H1 (cell line): ENCODE measurements around the gene DNM1L. TPM values are rescaled to one million over a fixed set of nuclear protein-coding genes. Genes with fewer than 3 reads are reported as not detected.

ENCODE experiments used
- CTCF ChIA-PET: fragments of 300-600 bp; sonication (Branson Sonifier 250); formaldehyde crosslinking; loops from one replicate; lab custom pipeline; 2021; ENCODE audit not compliant: partially characterized antibody; lab: Charles Lee
- POLR2A ChIA-PET: fragments of 300-600 bp; sonication (Branson Sonifier 250); formaldehyde crosslinking; loops from one replicate; lab custom pipeline; 2021; ENCODE audit warnings: inconsistent platforms; ENCODE audit not compliant: partially characterized antibody; lab: Charles Lee
- DNase-seq, 2 experiments: peaks; one replicate each; pipeline versions ENCODE4 v3.0.0 to v3.0.0-alpha.2; 2010 to 2022; ENCODE audit warnings: low spot score in 2 of 2, low read depth in 1 of 2, mixed read lengths in 1 of 2
- FAIRE-seq: peaks from 2 replicates; lab custom pipeline; 2011; peaks lifted over from hg19 to GRCh38; lab: Jason Lieb, UNC
- H2AFZ ChIP-seq: 2 replicates; pipeline ENCODE4 v1.8.1; 2012; ENCODE audit warnings: low read length, inconsistent platforms
- H2AK5ac ChIP-seq: 2 replicates; pipeline ENCODE4 v1.6.1; 2013; ENCODE audit warnings: low read depth, low read length
- H2BK120ac ChIP-seq: replicated peaks from 2 replicates; pipeline ENCODE3; 2013; ENCODE audit warnings: low read depth, low read length, inconsistent platforms
- H2BK12ac ChIP-seq: 2 replicates; pipeline ENCODE4 v1.6.1; 2013; ENCODE audit warnings: low read depth, low read length
- H2BK15ac ChIP-seq: 2 replicates; pipeline ENCODE4 v1.6.1; 2013; ENCODE audit warnings: low read length
- H2BK20ac ChIP-seq: 2 replicates; pipeline ENCODE4 v1.6.1; 2013; ENCODE audit warnings: low read length
- H2BK5ac ChIP-seq: 2 replicates; pipeline ENCODE4 v1.6.1; 2013; ENCODE audit warnings: low read depth, low read length
- H3K14ac ChIP-seq: 2 replicates; pipeline ENCODE4 v1.6.1; 2013; ENCODE audit warnings: inconsistent platforms; ENCODE audit not compliant: insufficient read length
- H3K18ac ChIP-seq: 2 replicates; pipeline ENCODE4 v1.6.1; 2013; ENCODE audit warnings: low read length; ENCODE audit errors: extremely low read depth
- H3K23ac ChIP-seq: 2 replicates; pipeline ENCODE4 v1.6.1; 2013; ENCODE audit warnings: inconsistent platforms; ENCODE audit not compliant: insufficient read length
- H3K23me2 ChIP-seq: 2 replicates; pipeline ENCODE4 v1.6.1; 2013; ENCODE audit warnings: low read depth, low read length
- H3K27ac ChIP-seq: 2 replicates; pipeline ENCODE4 v1.6.1; 2011; ENCODE audit warnings: low read depth, low read length, inconsistent platforms
- H3K27me3 ChIP-seq, 4 experiments: replicated peaks in 1 of 4; 1 replicate in 1 of 4; 2 replicates in 3 of 4; pipeline versions ENCODE4 v1.6.1 to v1.8.1; 2011 to 2013; ENCODE audit warnings: low read length in 3 of 4, mild to moderate bottlenecking in 3 of 4, inconsistent platforms in 2 of 4, mixed read lengths in 2 of 4, moderate library complexity in 1 of 4; ENCODE audit not compliant: control insufficient read depth in 3 of 4, insufficient read depth in 3 of 4; ENCODE audit errors: extremely low read depth in 1 of 4
- H3K36me3 ChIP-seq, 4 experiments: 2 replicates each; pipeline versions ENCODE4 v1.6.1 to v1.8.1; 2011 to 2013; ENCODE audit warnings: mild to moderate bottlenecking in 4 of 4, low read length in 3 of 4, moderate library complexity in 2 of 4, control low read depth in 1 of 4, inconsistent platforms in 1 of 4; ENCODE audit not compliant: insufficient read depth in 4 of 4, control insufficient read depth in 2 of 4
- H3K4ac ChIP-seq: replicated peaks from 2 replicates; pipeline ENCODE3; 2013; ENCODE audit warnings: low read length, low read depth, mixed read lengths, inconsistent platforms; ENCODE audit not compliant: insufficient read length
- H3K4me1 ChIP-seq, 4 experiments: replicated peaks in 1 of 4; 1 replicate in 1 of 4; 2 replicates in 3 of 4; pipeline versions ENCODE4 v1.6.1 to v1.8.1; 2011 to 2013; ENCODE audit warnings: low read length in 3 of 4, inconsistent platforms in 2 of 4, mixed read lengths in 1 of 4; ENCODE audit not compliant: insufficient read depth in 4 of 4, control insufficient read depth in 3 of 4
- H3K4me2 ChIP-seq, 2 experiments: 2 replicates each; pipeline versions ENCODE4 v1.6.1 to v1.8.1; 2011 to 2013; ENCODE audit warnings: low read depth in 2 of 2, low read length in 2 of 2, control low read depth in 1 of 2, inconsistent platforms in 1 of 2, mild to moderate bottlenecking in 1 of 2; ENCODE audit not compliant: insufficient read depth in 1 of 2
- H3K4me3 ChIP-seq, 4 experiments: fragments of 200-600, 300-600 bp in 1 of 4; sonication (generic), shearing (Covaris generic), sonication (Bioruptor Twin) in 1 of 4; 2 replicates each; pipeline versions ENCODE4 v1.5.1 to v1.8.1; 2011 to 2016; ENCODE audit warnings: low read length in 4 of 4, low read depth in 3 of 4, control low read depth in 2 of 4, inconsistent platforms in 2 of 4, mild to moderate bottlenecking in 2 of 4, mixed read lengths in 1 of 4, moderate library complexity in 1 of 4; ENCODE audit not compliant: insufficient read depth in 2 of 4; ENCODE audit errors: extremely low read depth in 1 of 4
- H3K56ac ChIP-seq: replicated peaks from 2 replicates; pipeline ENCODE3; 2013; ENCODE audit warnings: low read depth, mild to moderate bottlenecking, mixed read lengths, low read length, inconsistent platforms; ENCODE audit not compliant: insufficient read length
- H3K79me1 ChIP-seq: 2 replicates; pipeline ENCODE4 v1.6.1; 2013; ENCODE audit warnings: low read depth, low read length, control low read depth
- H3K79me2 ChIP-seq, 2 experiments: 2 replicates each; pipeline versions ENCODE4 v1.6.1 to v1.8.1; 2012 to 2013; ENCODE audit warnings: low read length in 2 of 2, mild to moderate bottlenecking in 2 of 2, inconsistent platforms in 1 of 2; ENCODE audit not compliant: insufficient read depth in 2 of 2, control insufficient read depth in 1 of 2
- H3K9ac ChIP-seq, 4 experiments: replicated peaks in 1 of 4; 1 replicate in 1 of 4; 2 replicates in 3 of 4; pipeline versions ENCODE4 v1.6.1 to v1.8.1; 2011 to 2013; ENCODE audit warnings: low read depth in 3 of 4, low read length in 3 of 4, control low read depth in 2 of 4, mild to moderate bottlenecking in 2 of 4, moderate library complexity in 2 of 4, inconsistent platforms in 1 of 4; ENCODE audit errors: extremely low read depth in 1 of 4
- H3K9me3 ChIP-seq, 2 experiments: 2 replicates each; pipeline versions ENCODE4 v1.6.1 to v1.8.1; 2012 to 2013; ENCODE audit warnings: mild to moderate bottlenecking in 2 of 2, moderate library complexity in 2 of 2, control low read depth in 1 of 2, inconsistent platforms in 1 of 2, low read depth in 1 of 2, low read length in 1 of 2, mixed read lengths in 1 of 2; ENCODE audit not compliant: insufficient read depth in 2 of 2
- H4K20me1 ChIP-seq, 2 experiments: replicated peaks in 1 of 2; 2 replicates each; pipeline versions ENCODE3 to v1.8.1; 2011 to 2013; ENCODE audit warnings: inconsistent platforms in 2 of 2, low read length in 2 of 2, mild to moderate bottlenecking in 1 of 2; ENCODE audit not compliant: insufficient read depth in 2 of 2, control insufficient read depth in 1 of 2
- H4K5ac ChIP-seq: 2 replicates; pipeline ENCODE4 v1.6.1; 2013; ENCODE audit warnings: low read length, low read depth, mixed read lengths, inconsistent platforms; ENCODE audit not compliant: insufficient read length
- H4K8ac ChIP-seq: 2 replicates; pipeline ENCODE4 v1.8.0; 2013; ENCODE audit warnings: mild to moderate bottlenecking, moderate library complexity, low read length, inconsistent platforms; ENCODE audit not compliant: insufficient read depth; ENCODE audit errors: extremely low read depth
- H4K91ac ChIP-seq: replicated peaks from 2 replicates; pipeline ENCODE3; 2013; ENCODE audit warnings: low read length, mixed read lengths, inconsistent platforms; ENCODE audit not compliant: insufficient read length
- BCL11A ChIP-seq, 2 experiments: IDR thresholded peaks; one replicate each; pipeline ENCODE4 v1.6.1; 2011; ENCODE audit warnings: low read depth in 2 of 2, low read length in 2 of 2, mild to moderate bottlenecking in 2 of 2
- CBX8 ChIP-seq: fragments of 300-800, 300-1000 bp; sonication (generic); IDR thresholded peaks from 2 replicates; pipeline ENCODE4 v1.7.1; 2016; ENCODE audit warnings: low read depth, low read length, borderline replicate concordance
- KDM1A ChIP-seq: fragments of 200-600, 300-600 bp; sonication (generic); IDR thresholded peaks from 2 replicates; pipeline ENCODE4 v1.7.1; 2016; ENCODE audit warnings: mild to moderate bottlenecking, low read length, borderline replicate concordance
- POLR2A ChIP-seq, 2 experiments: IDR thresholded peaks; 1 replicate in 1 of 2; 2 replicates in 1 of 2; pipeline ENCODE4 v1.6.1; 2011; ENCODE audit warnings: low read depth in 2 of 2, low read length in 2 of 2, mild to moderate bottlenecking in 2 of 2; ENCODE audit errors: control extremely low read depth in 1 of 2
- RAD21 ChIP-seq, 2 experiments: IDR thresholded peaks in 1 of 2; conservative IDR thresholded peaks in 1 of 2; 2 replicates each; pipeline ENCODE4 v1.6.1; 2011; ENCODE audit warnings: low read depth in 2 of 2, low read length in 2 of 2, improper control_type of control experiment in 1 of 2, inconsistent platforms in 1 of 2, mild to moderate bottlenecking in 1 of 2, moderate library complexity in 1 of 2
- RNF2 ChIP-seq: fragments of 200-900, 300-1000 bp; sonication (generic); IDR thresholded peaks from 2 replicates; pipeline ENCODE4 v1.7.1; 2016; ENCODE audit warnings: borderline replicate concordance, low read depth, mild to moderate bottlenecking, antibody characterized with exemption, low read length; ENCODE audit not compliant: poor library complexity, severe bottlenecking; ENCODE audit errors: missing control alignments
- RXRA ChIP-seq: IDR thresholded peaks from 2 replicates; pipeline ENCODE4 v1.6.1; 2011; ENCODE audit warnings: low read depth, mild to moderate bottlenecking, low read length, moderate library complexity; ENCODE audit not compliant: insufficient read depth
- TCF12 ChIP-seq: IDR thresholded peaks from 2 replicates; pipeline ENCODE4 v1.6.1; 2011; ENCODE audit warnings: low read depth, mild to moderate bottlenecking, low read length
- ZNF274 ChIP-seq: IDR thresholded peaks from 2 replicates; pipeline ENCODE4 v1.7.0; 2012; ENCODE audit warnings: low read length, borderline replicate concordance; ENCODE audit errors: extremely low read depth
- polyA plus RNA-seq, 7 experiments: library from polyadenylated mRNA; depleted of rRNA in 3 of 7; stranded (reverse) in 5 of 7; unstranded in 2 of 7; fragments of >200 nt in 5 of 7; fragments of 200-250 nt in 2 of 7; gene quantifications; 1 replicate in 5 of 7; 2 replicates in 1 of 7; 4 replicates in 1 of 7; pipeline versions ENCODE4 v1.2.1 to v1.2.3, GENCODE V29; 2011 to 2013; ENCODE audit warnings: missing spikeins in 2 of 7, mixed read lengths in 2 of 7
- total RNA-seq: library from RNA; stranded (reverse); fragmentation: NEBNext Ultra II Directional; extraction: Animal tissue kit (Norgen Biotek cat#: 25700); gene quantifications from 2 replicates; pipeline ENCODE4 v1.2.1, GENCODE V29; 2021
- TF ChIP-seq, protein P1 (sequence below): IDR thresholded peaks from 2 replicates; pipeline ENCODE4 v1.6.1; 2011; ENCODE audit warnings: low read depth, mild to moderate bottlenecking, low read length; ENCODE audit not compliant: insufficient read depth

Gene DNM1L
- total and polyA plus RNA-seq, 2 of the 8 experiments (the other 6 are each of a cell fraction or from before 2014, with no cell fraction given), result 23.7 to 93.9 TPM

DNA sequence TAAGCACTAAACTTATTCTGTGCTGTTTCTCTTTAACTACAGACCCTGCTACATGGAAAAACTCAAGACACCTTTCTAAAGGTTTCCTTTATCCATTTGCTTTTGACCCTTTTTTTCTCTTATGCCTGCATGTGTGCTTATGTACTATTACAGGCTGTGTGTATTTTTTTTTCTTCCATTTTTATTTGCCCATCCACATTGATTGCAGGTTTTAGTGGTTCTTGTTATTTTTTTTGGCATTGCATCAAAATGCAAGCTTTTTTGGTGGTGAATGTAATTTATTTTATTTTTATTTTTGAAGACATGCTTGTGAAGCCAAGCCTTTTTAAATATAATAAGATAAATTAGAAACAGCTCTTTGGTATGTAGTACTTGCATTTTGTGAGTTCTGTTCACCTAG lies 26.7 kb downstream of the DNM1L start:
- POLR2A ChIA-PET, result interaction anchor here (0.9 kb wide), 1 partner anchor 49 kb away, joined by 3 read pairs; no protein-coding TSS in a partner anchor
- Histone ChIP-seq H3K79me2 (no peaks in the 10 kb centered on the region), H2AK5ac (no peak overlapping the region), H2BK12ac (no peak overlapping the region), H4K91ac (no peak overlapping the region), H2BK5ac (no peak overlapping the region), H3K79me1 (no peaks in the 10 kb centered on the region), H3K4me2 (no peak overlapping the region), H3K23me2 (no peaks in the 10 kb centered on the region), H3K23ac (no peak overlapping the region), H3K4ac (no peak overlapping the region), H2BK15ac (no peak overlapping the region), H4K20me1 (no peaks in the 10 kb centered on the region), H4K8ac (no peak overlapping the region), H3K56ac (no peak overlapping the region), H3K9me3 (no peaks in the 10 kb centered on the region), H3K4me1 (no peaks in the 10 kb centered on the region), H3K27me3 (no peaks in the 10 kb centered on the region), H3K27ac (no peak overlapping the region), H2BK120ac (no peak overlapping the region), H4K5ac (no peak overlapping the region), H2BK20ac (no peak overlapping the region), H3K4me3 (no peak overlapping the region), H3K9ac (no peak overlapping the region), H3K14ac (no peak overlapping the region), H2AFZ (no peak overlapping the region), H3K18ac (no peak overlapping the region), H3K36me3 (peaks cover 0 to 25% (median 2%) of the 10 kb centered on the region in 4 experiments; a peak in 4 of 8 replicates)
- DNase-seq, result no peak
- CTCF ChIA-PET, result interaction anchor here (0.7 to 0.9 kb wide), 2 partner anchors 49 to 250 kb away, joined by 3 read pairs; no protein-coding TSS in a partner anchor
- FAIRE-seq, result no peak
- TF ChIP-seq RAD21 (IDR thresholded peaks at IDR 0.05 in 1 of 2, conservative IDR thresholded peaks at IDR 0.05 in 1 of 2; ENCODE audit: low read depth in 2 of 2, low read length in 2 of 2) (no peak), BCL11A (IDR thresholded peaks at IDR 0.05; ENCODE audit: low read depth in 2 of 2, low read length in 2 of 2) (no peak), CBX8 (no peak), ZNF274 (no peak), RNF2 (no peak), POLR2A (IDR thresholded peaks at IDR 0.05; ENCODE audit: control extremely low read depth in 1 of 2, low read depth in 2 of 2, low read length in 2 of 2) (no peak), TCF12 (no peak), RXRA (no peak), KDM1A (no peak)
- TF ChIP-seq, protein P1, sequence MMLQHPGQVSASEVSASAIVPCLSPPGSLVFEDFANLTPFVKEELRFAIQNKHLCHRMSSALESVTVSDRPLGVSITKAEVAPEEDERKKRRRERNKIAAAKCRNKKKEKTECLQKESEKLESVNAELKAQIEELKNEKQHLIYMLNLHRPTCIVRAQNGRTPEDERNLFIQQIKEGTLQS, result no peak
